AG04449 (cell line): ENCODE results near the gene PCMTD2.
A peak's percentile ranks its signal among the peaks of the same experiment; 100 is the strongest.

ENCODE experiments used
- CTCF ChIA-PET: fragments of 350-600 bp; formaldehyde crosslinking; extraction: SDS; loops from one replicate; lab custom pipeline; 2021; ENCODE audit warnings: antibody characterized with exemption; lab: Yijun Ruan, JAX
- POLR2A ChIA-PET: fragments of 400-600, 350-600 bp; formaldehyde crosslinking; extraction: SDS; loops from one replicate; lab custom pipeline; 2020; ENCODE audit warnings: antibody characterized with exemption, inconsistent platforms; lab: Yijun Ruan, JAX
- DNase-seq: peaks from one replicate; pipeline ENCODE4 v3.0.0-alpha.2; 2010; ENCODE audit warnings: low read depth, low spot score
- H3K4me3 ChIP-seq: 2 replicates; pipeline ENCODE4 v1.5.1; 2011; ENCODE audit warnings: low read depth, mild to moderate bottlenecking, control low read depth, low read length
- CTCF ChIP-seq: IDR thresholded peaks from one replicate; pipeline ENCODE4 v1.5.1; 2011; ENCODE audit warnings: mild to moderate bottlenecking, moderate library complexity, low read length, control low read depth, inconsistent platforms; ENCODE audit not compliant: insufficient read depth; ENCODE audit errors: missing control alignments

PCMTD2 gene

GRCh38 chr20:64222851-64223525, 32.6 kb upstream of the PCMTD2 start:
- ChIA-PET POLR2A (no interaction called here), CTCF (interaction anchor here (0.8 kb wide), 1 partner anchor 33 kb away, joined by 3 read pairs; no protein-coding TSS in a partner anchor)
- TF ChIP-seq CTCF: no peak
- no peak overlapping the region for H3K4me3 ChIP-seq
- no peak for DNase-seq

GRCh38 chr20:64223526-64224067, 32.0 kb upstream of the PCMTD2 start:
- ChIA-PET CTCF (interaction anchor here (0.6 to 1.4 kb wide), 4 partner anchors 29 to 728 kb away, joined by 3 to 5 read pairs (median 3); no protein-coding TSS in a partner anchor), POLR2A (interaction anchor here (1.6 kb wide), 1 partner anchor 32 kb away, joined by 8 read pairs; the partner anchor contains the start of gene PCMTD2)
- H3K4me3 ChIP-seq: no peak overlapping the region
- no peak for DNase-seq
- TF ChIP-seq CTCF: peak; percentile 59

GRCh38 chr20:64224351-64225170, 31.0 kb upstream of the PCMTD2 start:
- DNase-seq: peak; percentile 83
- POLR2A ChIA-PET: interaction anchor here (0.9 to 1.6 kb wide), 3 partner anchors 14 to 31 kb away, joined by 3 to 8 read pairs (median 3); partner anchors contain the start of gene PCMTD2
- CTCF ChIA-PET: interaction anchor here (1.1 to 1.4 kb wide), 2 partner anchors 28 to 729 kb away, joined by 3 to 5 read pairs; no protein-coding TSS in a partner anchor
- TF ChIP-seq CTCF: no peak
- H3K4me3 ChIP-seq: no peak overlapping the region

- no peak for DNase-seq
- H3K4me3 ChIP-seq: no peak overlapping the region
- no peak for TF ChIP-seq CTCF
- POLR2A ChIA-PET: interaction anchor here (1.6 kb wide), 1 partner anchor 30 kb away, joined by 8 read pairs; the partner anchor contains the start of gene PCMTD2
- CTCF ChIA-PET: interaction anchor here (1.1 kb wide), 1 partner anchor 24 kb away, joined by 3 read pairs; no protein-coding TSS in a partner anchor
These were observed 30.4 kb upstream of the PCMTD2 start for GRCh38 chr20:64225171-64225595.

GRCh38 chr20:64225828-64226598, 29.5 kb upstream of the PCMTD2 start:
- no peak for TF ChIP-seq CTCF
- no peak overlapping the region for H3K4me3 ChIP-seq
- CTCF ChIA-PET: interaction anchor here (1.1 kb wide), 1 partner anchor 23 kb away, joined by 3 read pairs; no protein-coding TSS in a partner anchor
- POLR2A ChIA-PET: no interaction called here
- no peak for DNase-seq
